Measurements from ENCODE around the gene SORD. TPM values are rescaled to one million over a fixed set of nuclear protein-coding genes. Genes with fewer than 3 reads are reported as not detected.
A peak's percentile ranks its signal among the peaks of the same experiment; 100 is the strongest.
"Not testable (repeated sequence)": the region's sequence is repeated elsewhere in the genome, so short reads cannot be mapped to it uniquely, and the experiment has no call there.

The SORD gene
- total and polyA plus RNA-seq, 7 donors: 2.7 to 8.9 (median 5.2) TPM

GRCh38 chr15:45021348-45021747 is 1.6 kb upstream of the SORD start:
- no peak for ATAC-seq
- no peak overlapping the region for H3K4me3 ChIP-seq
- DNase-seq: no peak
- H3K4me1 ChIP-seq: peaks cover 3% of the 10 kb centered on the region
- H3K36me3 ChIP-seq (ENCODE audit: insufficient read depth in 1 of 2, low read depth in 1 of 2): no peaks in the 10 kb centered on the region
- no peaks in the 10 kb centered on the region for H3K27me3 ChIP-seq (ENCODE audit: insufficient read depth in 3 of 3, low read length in 2 of 3)
- intact Hi-C loops (cut with DNase I): no loop called here
- TF ChIP-seq CTCF (IDR thresholded peaks at IDR 0.05): no peak
- no peak overlapping the region for H3K27ac ChIP-seq
- no peaks in the 10 kb centered on the region for H3K9me3 ChIP-seq
- WGBS, 3 donors: 93 to 98% (median 95%) methylated on average over 6 of the region's 6 CpGs

DNA sequence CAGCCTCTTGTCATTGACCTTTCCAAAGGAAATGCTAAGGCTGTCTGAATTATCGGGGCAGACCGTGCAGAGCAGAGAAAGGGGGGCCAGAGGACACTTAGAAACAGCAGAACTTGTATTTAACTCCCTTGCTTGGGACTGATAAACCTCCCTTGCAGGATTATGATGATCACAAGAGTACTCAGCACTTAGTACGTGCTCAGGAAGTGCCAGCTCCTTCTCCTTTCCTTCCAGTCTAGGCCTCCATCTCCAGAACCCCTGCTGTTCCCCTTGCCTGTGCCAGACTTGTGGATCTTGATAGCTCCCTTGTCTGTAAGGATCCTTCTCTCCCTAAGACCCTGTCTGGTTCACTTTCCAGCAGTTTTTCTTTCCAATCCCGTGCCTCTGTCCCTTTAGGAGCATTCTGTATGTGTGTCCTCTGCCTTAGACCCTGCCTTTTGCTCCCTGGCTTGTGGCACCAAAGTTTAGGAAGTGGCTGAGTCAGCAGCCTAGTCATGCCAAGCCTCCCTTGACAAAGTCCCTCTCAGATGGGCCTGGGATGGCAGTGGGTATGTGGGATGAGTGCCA is 747 bp downstream of the SORD start:
- H3K36me3 ChIP-seq (ENCODE audit: insufficient read depth in 1 of 2, low read depth in 1 of 2): no peaks in the 10 kb centered on the region
- peak overlapping the region; percentile 48 for H3K27ac ChIP-seq
- TF ChIP-seq CTCF (IDR thresholded peaks at IDR 0.05): no peak
- WGBS, 3 donors: 12 to 21% (median 14%) methylated on average over 4 of the region's 4 CpGs
- ATAC-seq (peak in 2 of 4 donors; percentile 6 to 11), DNase-seq (no peak)
- intact Hi-C loops (cut with DNase I): no loop called here
- H3K9me3 ChIP-seq: no peaks in the 10 kb centered on the region
- no peaks in the 10 kb centered on the region for H3K27me3 ChIP-seq (ENCODE audit: insufficient read depth in 3 of 3, low read length in 2 of 3)
- H3K4me3 ChIP-seq: peak overlapping the region; percentile 73
- peaks cover 3% of the 10 kb centered on the region for H3K4me1 ChIP-seq

- DNase-seq; H3K36me3 ChIP-seq (ENCODE audit: insufficient read depth in 1 of 2, low read depth in 1 of 2); H3K27ac ChIP-seq; ATAC-seq; H3K9me3 ChIP-seq; H3K27me3 ChIP-seq (ENCODE audit: insufficient read depth in 3 of 3, low read length in 2 of 3); intact Hi-C loops (cut with DNase I); H3K4me1 ChIP-seq; H3K4me3 ChIP-seq: not testable (repeated sequence)
- WGBS, 3 donors: 72 to 74% (median 74%) methylated on average over 3 of the region's 3 CpGs
Observed at GRCh38 chr15:45024649-45025048, 1.7 kb downstream of the SORD start.

DNA sequence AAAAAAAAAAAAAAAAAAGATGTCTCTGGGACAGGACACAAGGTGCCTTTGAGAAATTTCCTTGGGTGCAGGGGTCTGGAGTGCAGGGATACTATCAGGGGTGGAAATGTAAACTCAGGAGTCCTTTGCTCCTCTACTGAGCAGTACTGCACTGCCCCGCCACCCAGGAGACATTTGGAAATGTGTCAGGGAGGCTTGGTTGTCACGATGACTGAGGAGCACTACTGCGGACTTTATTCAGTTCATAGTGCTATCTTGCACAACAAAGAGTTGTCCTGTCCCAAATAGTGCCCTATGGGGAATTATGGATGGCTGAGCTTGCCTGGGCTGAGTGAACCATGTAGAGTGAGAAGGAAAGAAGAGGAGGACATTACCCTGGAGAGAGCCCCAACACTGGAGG is 2.6 kb downstream of the SORD start:
- H3K27me3 ChIP-seq (ENCODE audit: insufficient read depth in 3 of 3, low read length in 2 of 3); intact Hi-C loops (cut with DNase I); H3K4me3 ChIP-seq; H3K36me3 ChIP-seq (ENCODE audit: insufficient read depth in 1 of 2, low read depth in 1 of 2); H3K4me1 ChIP-seq; DNase-seq; H3K27ac ChIP-seq; ATAC-seq; H3K9me3 ChIP-seq: not testable (repeated sequence)
- 90 to 94% (median 94%) methylated on average over 3 of the region's 3 CpGs for WGBS, 3 donors

GRCh38 chr15:45026651-45027190 is 3.7 kb downstream of the SORD start:
- TF ChIP-seq CTCF (IDR thresholded peaks at IDR 0.05): no peak
- intact Hi-C loops (cut with DNase I): no loop called here
- ATAC-seq: no peak
- 78 to 81% (median 80%) methylated on average over 5 of the region's 5 CpGs for WGBS, 3 donors
- no peak overlapping the region for H3K27ac ChIP-seq
- DNase-seq: no peak
- H3K9me3 ChIP-seq: no peaks in the 10 kb centered on the region
- no peak overlapping the region for H3K4me3 ChIP-seq
- no peaks in the 10 kb centered on the region for H3K36me3 ChIP-seq (ENCODE audit: insufficient read depth in 1 of 2, low read depth in 1 of 2)
- peaks cover 3% of the 10 kb centered on the region for H3K4me1 ChIP-seq
- no peaks in the 10 kb centered on the region for H3K27me3 ChIP-seq (ENCODE audit: insufficient read depth in 3 of 3, low read length in 2 of 3)

GRCh38 chr15:45027220-45027619 is 4.2 kb downstream of the SORD start:
- H3K27ac ChIP-seq: no peak overlapping the region
- no peaks in the 10 kb centered on the region for H3K9me3 ChIP-seq
- no peaks in the 10 kb centered on the region for H3K27me3 ChIP-seq (ENCODE audit: insufficient read depth in 3 of 3, low read length in 2 of 3)
- TF ChIP-seq CTCF (IDR thresholded peaks at IDR 0.05): no peak
- DNase-seq (no peak), ATAC-seq (no peak)
- no peak overlapping the region for H3K4me3 ChIP-seq
- H3K4me1 ChIP-seq: peaks cover 2% of the 10 kb centered on the region
- intact Hi-C loops (cut with DNase I): no loop called here
- no peaks in the 10 kb centered on the region for H3K36me3 ChIP-seq (ENCODE audit: insufficient read depth in 1 of 2, low read depth in 1 of 2)
- WGBS, 3 donors: 65 to 77% (median 73%) methylated on average over 4 of the region's 4 CpGs

Measured in psoas muscle (tissue), 8 donors.